ENCODE results near the gene LNPK. TPM values are rescaled to one million over a fixed set of nuclear protein-coding genes. Genes with fewer than 3 reads are reported as not detected.

Gene LNPK
- total RNA-seq, 1 experiment from 2014 or later, result 10.3 TPM

DNA sequence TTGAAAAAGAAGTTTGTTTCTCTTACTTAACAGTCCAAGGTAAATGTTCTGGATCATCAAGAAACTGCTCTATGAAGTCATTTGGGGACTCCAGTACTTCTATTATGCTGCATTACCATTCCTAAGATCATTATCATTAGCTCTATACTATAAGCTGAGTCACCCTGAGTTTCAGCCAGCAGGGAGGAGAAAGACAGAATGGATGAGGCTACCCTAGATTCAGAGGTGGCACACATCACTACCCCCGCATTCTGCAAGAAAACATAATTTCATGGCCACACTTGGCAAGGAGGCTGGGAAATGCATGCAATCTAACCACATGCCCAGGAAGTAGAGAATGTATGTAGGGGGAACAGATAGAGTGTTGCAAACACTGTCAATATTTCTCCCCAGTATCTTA lies 16.6 kb upstream of the LNPK start:
- no peaks in the 10 kb centered on the region for H3K9me3 Mint-ChIP-seq
- no peak overlapping the region for H3K4me3 Mint-ChIP-seq
- ATAC-seq, result no peak
- ChIA-PET POLR2A (no interaction called here), CTCF (no interaction called here)
- TF ChIP-seq PRRX2 (CRISPR knock-in tag; IDR thresholded peaks at IDR 0.05) (no peak), ZNF396 (CRISPR knock-in tag; IDR thresholded peaks at IDR 0.05; ENCODE audit: borderline replicate concordance) (no peak), SMAD3 (CRISPR knock-in tag; IDR thresholded peaks at IDR 0.05; ENCODE audit: borderline replicate concordance) (no peak), FOXK1 (CRISPR knock-in tag; IDR thresholded peaks at IDR 0.05) (no peak), RORB (CRISPR knock-in tag; IDR thresholded peaks at IDR 0.05) (no peak), MYBL2 (CRISPR knock-in tag; IDR thresholded peaks at IDR 0.05) (no peak), TP53 (CRISPR knock-in tag; IDR thresholded peaks at IDR 0.05) (no peak), ETV6 (CRISPR knock-in tag; IDR thresholded peaks at IDR 0.05) (no peak), CBFB (CRISPR knock-in tag; IDR thresholded peaks at IDR 0.05; ENCODE audit: low read depth) (no peak), ZNF121 (CRISPR knock-in tag; IDR thresholded peaks at IDR 0.05) (no peak), TEAD4 (CRISPR knock-in tag; IDR thresholded peaks at IDR 0.05) (no peak), RELA (CRISPR knock-in tag; IDR thresholded peaks at IDR 0.05; ENCODE audit: borderline replicate concordance) (no peak)
- TF ChIP-seq, protein P1, sequence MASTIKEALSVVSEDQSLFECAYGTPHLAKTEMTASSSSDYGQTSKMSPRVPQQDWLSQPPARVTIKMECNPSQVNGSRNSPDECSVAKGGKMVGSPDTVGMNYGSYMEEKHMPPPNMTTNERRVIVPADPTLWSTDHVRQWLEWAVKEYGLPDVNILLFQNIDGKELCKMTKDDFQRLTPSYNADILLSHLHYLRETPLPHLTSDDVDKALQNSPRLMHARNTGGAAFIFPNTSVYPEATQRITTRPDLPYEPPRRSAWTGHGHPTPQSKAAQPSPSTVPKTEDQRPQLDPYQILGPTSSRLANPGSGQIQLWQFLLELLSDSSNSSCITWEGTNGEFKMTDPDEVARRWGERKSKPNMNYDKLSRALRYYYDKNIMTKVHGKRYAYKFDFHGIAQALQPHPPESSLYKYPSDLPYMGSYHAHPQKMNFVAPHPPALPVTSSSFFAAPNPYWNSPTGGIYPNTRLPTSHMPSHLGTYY (CRISPR knock-in tag; IDR thresholded peaks at IDR 0.05), result no peak
- TF ChIP-seq, protein P2, sequence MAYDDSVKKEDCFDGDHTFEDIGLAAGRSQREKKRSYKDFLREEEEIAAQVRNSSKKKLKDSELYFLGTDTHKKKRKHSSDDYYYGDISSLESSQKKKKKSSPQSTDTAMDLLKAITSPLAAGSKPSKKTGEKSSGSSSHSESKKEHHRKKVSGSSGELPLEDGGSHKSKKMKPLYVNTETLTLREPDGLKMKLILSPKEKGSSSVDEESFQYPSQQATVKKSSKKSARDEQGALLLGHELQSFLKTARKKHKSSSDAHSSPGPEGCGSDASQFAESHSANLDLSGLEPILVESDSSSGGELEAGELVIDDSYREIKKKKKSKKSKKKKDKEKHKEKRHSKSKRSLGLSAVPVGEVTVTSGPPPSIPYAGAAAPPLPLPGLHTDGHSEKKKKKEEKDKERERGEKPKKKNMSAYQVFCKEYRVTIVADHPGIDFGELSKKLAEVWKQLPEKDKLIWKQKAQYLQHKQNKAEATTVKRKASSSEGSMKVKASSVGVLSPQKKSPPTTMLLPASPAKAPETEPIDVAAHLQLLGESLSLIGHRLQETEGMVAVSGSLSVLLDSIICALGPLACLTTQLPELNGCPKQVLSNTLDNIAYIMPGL (CRISPR knock-in tag; IDR thresholded peaks at IDR 0.05), result no peak
- TF ChIP-seq, protein P3, sequence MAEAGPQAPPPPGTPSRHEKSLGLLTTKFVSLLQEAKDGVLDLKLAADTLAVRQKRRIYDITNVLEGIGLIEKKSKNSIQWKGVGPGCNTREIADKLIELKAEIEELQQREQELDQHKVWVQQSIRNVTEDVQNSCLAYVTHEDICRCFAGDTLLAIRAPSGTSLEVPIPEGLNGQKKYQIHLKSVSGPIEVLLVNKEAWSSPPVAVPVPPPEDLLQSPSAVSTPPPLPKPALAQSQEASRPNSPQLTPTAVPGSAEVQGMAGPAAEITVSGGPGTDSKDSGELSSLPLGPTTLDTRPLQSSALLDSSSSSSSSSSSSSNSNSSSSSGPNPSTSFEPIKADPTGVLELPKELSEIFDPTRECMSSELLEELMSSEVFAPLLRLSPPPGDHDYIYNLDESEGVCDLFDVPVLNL (CRISPR knock-in tag; IDR thresholded peaks at IDR 0.05; ENCODE audit: borderline replicate concordance, low read depth), result no peak
- no peak for DNase-seq (ENCODE audit: low spot score)
- H3K27ac Mint-ChIP-seq, result no peak overlapping the region
- no peaks in the 10 kb centered on the region for H3K4me1 Mint-ChIP-seq
- H3K27me3 Mint-ChIP-seq (ENCODE audit: low read depth), result no peaks in the 10 kb centered on the region; the same call in none of the 2 replicates
- H3K36me3 Mint-ChIP-seq, result no peaks in the 10 kb centered on the region

DNA sequence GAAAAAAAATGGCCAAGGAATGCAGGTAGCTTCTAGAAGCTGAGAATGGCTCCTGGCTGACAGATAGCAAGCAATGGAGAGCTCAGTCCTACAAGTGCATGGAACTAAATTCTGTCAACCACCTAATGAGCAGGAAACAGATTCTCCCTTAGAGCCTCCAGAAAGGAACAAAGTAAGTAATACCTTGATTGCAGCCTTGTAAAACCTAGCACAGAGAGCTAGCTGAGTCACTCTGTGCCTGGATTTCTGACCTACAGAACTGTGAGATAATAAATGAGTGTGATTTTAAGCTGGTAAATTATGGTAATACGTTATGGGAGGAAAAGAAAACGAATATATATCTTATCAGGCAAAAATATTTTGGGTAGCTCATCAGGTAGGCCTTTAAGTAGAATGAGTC lies 7.4 kb upstream of the LNPK start:
- no peaks in the 10 kb centered on the region for H3K36me3 Mint-ChIP-seq
- no peak for DNase-seq (ENCODE audit: low spot score)
- H3K27ac Mint-ChIP-seq, result no peak overlapping the region
- POLR2A ChIA-PET, result interaction anchor here (0.6 kb wide), 1 partner anchor 1697 kb away, joined by 3 read pairs; no protein-coding TSS in a partner anchor
- no peaks in the 10 kb centered on the region for H3K4me1 Mint-ChIP-seq
- H3K27me3 Mint-ChIP-seq (ENCODE audit: low read depth), result peaks cover 1% of the 10 kb centered on the region
- CTCF ChIA-PET, result interaction anchor here (1.6 kb wide), 1 partner anchor 40 kb away, joined by 3 read pairs; no protein-coding TSS in a partner anchor
- no peaks in the 10 kb centered on the region for H3K9me3 Mint-ChIP-seq
- H3K4me3 Mint-ChIP-seq, result no peak overlapping the region
- ATAC-seq, result no peak
- no peak for TF ChIP-seq NR3C1 (CRISPR knock-in tag; conservative IDR thresholded peaks at IDR 0.05; ENCODE audit: low read depth)
- TF ChIP-seq GTF2I (CRISPR knock-in tag; conservative IDR thresholded peaks at IDR 0.05), result no peak
- no peak for TF ChIP-seq HMGA2 (CRISPR knock-in tag; IDR thresholded peaks at IDR 0.05)
- TF ChIP-seq, protein P4, sequence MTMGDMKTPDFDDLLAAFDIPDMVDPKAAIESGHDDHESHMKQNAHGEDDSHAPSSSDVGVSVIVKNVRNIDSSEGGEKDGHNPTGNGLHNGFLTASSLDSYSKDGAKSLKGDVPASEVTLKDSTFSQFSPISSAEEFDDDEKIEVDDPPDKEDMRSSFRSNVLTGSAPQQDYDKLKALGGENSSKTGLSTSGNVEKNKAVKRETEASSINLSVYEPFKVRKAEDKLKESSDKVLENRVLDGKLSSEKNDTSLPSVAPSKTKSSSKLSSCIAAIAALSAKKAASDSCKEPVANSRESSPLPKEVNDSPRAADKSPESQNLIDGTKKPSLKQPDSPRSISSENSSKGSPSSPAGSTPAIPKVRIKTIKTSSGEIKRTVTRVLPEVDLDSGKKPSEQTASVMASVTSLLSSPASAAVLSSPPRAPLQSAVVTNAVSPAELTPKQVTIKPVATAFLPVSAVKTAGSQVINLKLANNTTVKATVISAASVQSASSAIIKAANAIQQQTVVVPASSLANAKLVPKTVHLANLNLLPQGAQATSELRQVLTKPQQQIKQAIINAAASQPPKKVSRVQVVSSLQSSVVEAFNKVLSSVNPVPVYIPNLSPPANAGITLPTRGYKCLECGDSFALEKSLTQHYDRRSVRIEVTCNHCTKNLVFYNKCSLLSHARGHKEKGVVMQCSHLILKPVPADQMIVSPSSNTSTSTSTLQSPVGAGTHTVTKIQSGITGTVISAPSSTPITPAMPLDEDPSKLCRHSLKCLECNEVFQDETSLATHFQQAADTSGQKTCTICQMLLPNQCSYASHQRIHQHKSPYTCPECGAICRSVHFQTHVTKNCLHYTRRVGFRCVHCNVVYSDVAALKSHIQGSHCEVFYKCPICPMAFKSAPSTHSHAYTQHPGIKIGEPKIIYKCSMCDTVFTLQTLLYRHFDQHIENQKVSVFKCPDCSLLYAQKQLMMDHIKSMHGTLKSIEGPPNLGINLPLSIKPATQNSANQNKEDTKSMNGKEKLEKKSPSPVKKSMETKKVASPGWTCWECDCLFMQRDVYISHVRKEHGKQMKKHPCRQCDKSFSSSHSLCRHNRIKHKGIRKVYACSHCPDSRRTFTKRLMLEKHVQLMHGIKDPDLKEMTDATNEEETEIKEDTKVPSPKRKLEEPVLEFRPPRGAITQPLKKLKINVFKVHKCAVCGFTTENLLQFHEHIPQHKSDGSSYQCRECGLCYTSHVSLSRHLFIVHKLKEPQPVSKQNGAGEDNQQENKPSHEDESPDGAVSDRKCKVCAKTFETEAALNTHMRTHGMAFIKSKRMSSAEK (CRISPR knock-in tag; IDR thresholded peaks at IDR 0.05; ENCODE audit: borderline replicate concordance), result no peak
- TF ChIP-seq, protein P5, sequence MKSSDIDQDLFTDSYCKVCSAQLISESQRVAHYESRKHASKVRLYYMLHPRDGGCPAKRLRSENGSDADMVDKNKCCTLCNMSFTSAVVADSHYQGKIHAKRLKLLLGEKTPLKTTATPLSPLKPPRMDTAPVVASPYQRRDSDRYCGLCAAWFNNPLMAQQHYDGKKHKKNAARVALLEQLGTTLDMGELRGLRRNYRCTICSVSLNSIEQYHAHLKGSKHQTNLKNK (CRISPR knock-in tag; IDR thresholded peaks at IDR 0.05), result no peak
- TF ChIP-seq TP53 (CRISPR knock-in tag; IDR thresholded peaks at IDR 0.05), result no peak
- TF ChIP-seq MYBL2 (CRISPR knock-in tag; IDR thresholded peaks at IDR 0.05), result no peak
- TF ChIP-seq, protein P6, sequence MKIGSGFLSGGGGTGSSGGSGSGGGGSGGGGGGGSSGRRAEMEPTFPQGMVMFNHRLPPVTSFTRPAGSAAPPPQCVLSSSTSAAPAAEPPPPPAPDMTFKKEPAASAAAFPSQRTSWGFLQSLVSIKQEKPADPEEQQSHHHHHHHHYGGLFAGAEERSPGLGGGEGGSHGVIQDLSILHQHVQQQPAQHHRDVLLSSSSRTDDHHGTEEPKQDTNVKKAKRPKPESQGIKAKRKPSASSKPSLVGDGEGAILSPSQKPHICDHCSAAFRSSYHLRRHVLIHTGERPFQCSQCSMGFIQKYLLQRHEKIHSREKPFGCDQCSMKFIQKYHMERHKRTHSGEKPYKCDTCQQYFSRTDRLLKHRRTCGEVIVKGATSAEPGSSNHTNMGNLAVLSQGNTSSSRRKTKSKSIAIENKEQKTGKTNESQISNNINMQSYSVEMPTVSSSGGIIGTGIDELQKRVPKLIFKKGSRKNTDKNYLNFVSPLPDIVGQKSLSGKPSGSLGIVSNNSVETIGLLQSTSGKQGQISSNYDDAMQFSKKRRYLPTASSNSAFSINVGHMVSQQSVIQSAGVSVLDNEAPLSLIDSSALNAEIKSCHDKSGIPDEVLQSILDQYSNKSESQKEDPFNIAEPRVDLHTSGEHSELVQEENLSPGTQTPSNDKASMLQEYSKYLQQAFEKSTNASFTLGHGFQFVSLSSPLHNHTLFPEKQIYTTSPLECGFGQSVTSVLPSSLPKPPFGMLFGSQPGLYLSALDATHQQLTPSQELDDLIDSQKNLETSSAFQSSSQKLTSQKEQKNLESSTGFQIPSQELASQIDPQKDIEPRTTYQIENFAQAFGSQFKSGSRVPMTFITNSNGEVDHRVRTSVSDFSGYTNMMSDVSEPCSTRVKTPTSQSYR (CRISPR knock-in tag; IDR thresholded peaks at IDR 0.05), result no peak
- no peak for TF ChIP-seq ATF1 (CRISPR knock-in tag; IDR thresholded peaks at IDR 0.05)
- TF ChIP-seq RORB (CRISPR knock-in tag; IDR thresholded peaks at IDR 0.05), result no peak
- TF ChIP-seq, protein P7, sequence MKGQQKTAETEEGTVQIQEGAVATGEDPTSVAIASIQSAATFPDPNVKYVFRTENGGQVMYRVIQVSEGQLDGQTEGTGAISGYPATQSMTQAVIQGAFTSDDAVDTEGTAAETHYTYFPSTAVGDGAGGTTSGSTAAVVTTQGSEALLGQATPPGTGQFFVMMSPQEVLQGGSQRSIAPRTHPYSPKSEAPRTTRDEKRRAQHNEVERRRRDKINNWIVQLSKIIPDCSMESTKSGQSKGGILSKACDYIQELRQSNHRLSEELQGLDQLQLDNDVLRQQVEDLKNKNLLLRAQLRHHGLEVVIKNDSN (CRISPR knock-in tag; IDR thresholded peaks at IDR 0.05), result no peak

All from WTC11 (cell line).